ENCODE data around the gene ATG7. TPM values are rescaled to one million over a fixed set of nuclear protein-coding genes. Genes with fewer than 3 reads are reported as not detected.
"Not testable (repeated sequence)": the region's sequence is repeated elsewhere in the genome, so short reads cannot be mapped to it uniquely, and the experiment has no call there.

The ATG7 gene
- total RNA-seq, 2 experiments from 2014 or later = 29.5 to 34.2 TPM

DNA sequence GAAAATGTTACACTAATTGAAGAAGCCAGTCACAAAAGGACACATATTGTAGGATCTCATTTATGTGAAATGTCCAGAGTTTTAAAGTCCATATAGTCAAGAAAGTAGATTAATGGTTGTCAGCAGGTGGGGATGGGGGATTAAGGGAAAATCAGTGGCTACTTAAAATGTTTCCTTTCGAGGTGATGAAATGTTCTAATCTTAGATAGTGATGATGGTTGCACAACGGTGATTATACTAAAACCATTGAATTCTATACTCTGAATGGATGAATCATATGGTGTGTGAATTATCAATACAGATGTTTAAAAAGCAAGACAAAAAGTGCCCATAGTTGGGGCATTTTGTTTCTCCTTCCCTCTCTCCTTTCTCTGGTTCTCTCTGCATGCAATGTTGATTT lies 164.6 kb downstream of the ATG7 start:
- ChIA-PET CTCF (no interaction called here), POLR2A (no interaction called here)
- Mint-ChIP-seq H3K36me3 (ENCODE audit: low read depth) (no peaks in the 10 kb centered on the region), H3K27ac (no peak overlapping the region), H3K27me3 (no peaks in the 10 kb centered on the region), H3K4me1 (peaks cover 4% of the 10 kb centered on the region), H3K9me3 (no peaks in the 10 kb centered on the region), H3K4me3 (no peak overlapping the region)
- no peak for DNase-seq

DNA sequence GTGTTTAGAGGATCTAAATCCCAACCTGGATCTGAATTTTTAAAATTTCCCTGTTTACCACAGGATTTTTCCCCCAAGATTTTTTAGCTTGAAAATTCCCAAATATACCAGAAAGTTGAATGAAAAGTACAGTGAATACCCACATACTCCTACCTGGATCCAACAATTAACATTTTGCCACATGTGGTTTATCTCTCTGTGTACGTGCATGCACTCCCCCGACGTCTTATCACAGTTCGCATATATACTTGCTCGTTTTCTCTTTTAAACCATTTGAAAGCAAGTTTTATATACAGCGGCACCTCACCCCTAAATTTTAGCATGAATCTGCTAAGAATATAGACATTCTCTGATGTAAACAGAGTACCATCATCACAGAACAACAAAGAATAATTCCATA lies 165.3 kb downstream of the ATG7 start:
- H3K9me3 Mint-ChIP-seq = no peaks in the 10 kb centered on the region
- H3K4me1 Mint-ChIP-seq = peaks cover 4% of the 10 kb centered on the region
- CTCF ChIA-PET = no interaction called here
- no peaks in the 10 kb centered on the region for H3K27me3 Mint-ChIP-seq
- no peaks in the 10 kb centered on the region for H3K36me3 Mint-ChIP-seq (ENCODE audit: low read depth)
- H3K27ac Mint-ChIP-seq = no peak overlapping the region
- no peak overlapping the region for H3K4me3 Mint-ChIP-seq
- no peak for DNase-seq
- POLR2A ChIA-PET = no interaction called here

DNA sequence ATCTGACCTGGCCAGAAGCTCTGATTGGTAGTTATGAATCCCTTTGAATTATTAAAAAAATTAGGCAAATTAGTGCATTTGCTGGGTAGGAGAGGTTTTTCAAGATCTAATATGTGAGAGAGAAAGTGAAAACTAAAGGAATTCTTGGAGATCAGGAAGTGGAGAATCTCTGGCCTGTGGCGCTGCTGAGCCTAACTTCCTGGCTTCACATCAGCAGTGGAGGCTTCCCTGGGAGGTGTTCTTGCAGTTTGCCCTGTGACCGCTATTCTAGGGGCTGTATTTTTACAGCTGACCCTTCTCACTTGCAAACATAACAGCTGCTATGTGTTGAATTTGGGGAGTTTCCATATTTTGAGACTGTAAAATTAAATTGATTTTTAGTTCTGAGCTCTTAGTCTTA lies 166.4 kb downstream of the ATG7 start:
- ChIA-PET CTCF (interaction anchor here (0.7 kb wide), 1 partner anchor 826 kb away, joined by 5 read pairs; no protein-coding TSS in a partner anchor), POLR2A (no interaction called here)
- Mint-ChIP-seq H3K27me3 (no peaks in the 10 kb centered on the region), H3K9me3 (no peaks in the 10 kb centered on the region), H3K4me3 (no peak overlapping the region), H3K36me3 (ENCODE audit: low read depth) (no peaks in the 10 kb centered on the region), H3K27ac (no peak overlapping the region), H3K4me1 (peaks cover 4% of the 10 kb centered on the region)
- no peak for DNase-seq

GRCh38 chr3:11441346-11441745 lies 169.1 kb downstream of the ATG7 start:
- H3K36me3 Mint-ChIP-seq (ENCODE audit: low read depth); H3K4me1 Mint-ChIP-seq; H3K27ac Mint-ChIP-seq; POLR2A ChIA-PET; CTCF ChIA-PET; H3K9me3 Mint-ChIP-seq; DNase-seq; H3K27me3 Mint-ChIP-seq; H3K4me3 Mint-ChIP-seq: not testable (repeated sequence)

DNA sequence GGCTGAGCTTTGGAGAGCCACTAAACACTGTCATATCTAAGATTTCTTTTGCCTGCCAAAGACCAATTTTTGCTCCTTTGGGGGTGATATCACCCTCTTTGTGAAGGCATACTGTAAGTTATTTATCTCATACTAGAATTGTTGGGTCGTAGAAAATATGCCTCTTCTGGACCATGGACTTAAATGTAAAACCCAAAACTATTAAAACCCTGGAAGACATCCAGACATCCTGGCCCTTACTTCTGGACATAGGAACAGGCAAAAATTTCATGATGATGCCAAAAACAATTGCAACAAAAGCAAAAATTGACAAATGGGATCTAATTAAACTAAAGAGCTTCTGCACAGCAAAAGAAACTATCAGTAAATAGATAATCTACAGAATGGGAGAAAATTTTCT lies 172.2 kb downstream of the ATG7 start:
- Mint-ChIP-seq H3K9me3 (no peaks in the 10 kb centered on the region), H3K27ac (no peak overlapping the region), H3K4me3 (no peak overlapping the region), H3K4me1 (no peaks in the 10 kb centered on the region), H3K36me3 (ENCODE audit: low read depth) (peaks cover 2% of the 10 kb centered on the region), H3K27me3 (no peaks in the 10 kb centered on the region)
- POLR2A ChIA-PET = no interaction called here
- no peak for DNase-seq
- CTCF ChIA-PET = no interaction called here

DNA sequence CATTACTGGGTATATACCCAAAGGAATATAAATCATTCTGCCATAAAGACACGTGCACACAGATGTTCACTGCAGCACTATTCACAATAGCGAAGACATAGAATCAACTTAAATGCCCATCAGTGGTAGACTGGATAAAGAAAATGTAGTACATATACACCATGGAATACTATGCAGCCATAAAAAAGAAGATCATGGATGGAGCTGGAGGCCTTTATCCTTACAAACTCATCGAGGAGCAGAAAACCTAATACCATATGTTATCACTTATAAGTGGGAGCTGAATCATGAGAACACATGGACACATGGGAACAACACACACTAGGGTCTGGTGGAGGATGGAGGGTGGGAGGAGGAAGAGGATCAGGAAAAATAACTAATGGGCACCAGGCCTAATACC lies 173.0 kb downstream of the ATG7 start:
- CTCF ChIA-PET = interaction anchor here (0.6 kb wide), 1 partner anchor 48 kb away, joined by 3 read pairs; no protein-coding TSS in a partner anchor
- H3K4me1 Mint-ChIP-seq; H3K36me3 Mint-ChIP-seq (ENCODE audit: low read depth); H3K27me3 Mint-ChIP-seq; H3K4me3 Mint-ChIP-seq; H3K27ac Mint-ChIP-seq; DNase-seq; H3K9me3 Mint-ChIP-seq; POLR2A ChIA-PET: not testable (repeated sequence)

DNA sequence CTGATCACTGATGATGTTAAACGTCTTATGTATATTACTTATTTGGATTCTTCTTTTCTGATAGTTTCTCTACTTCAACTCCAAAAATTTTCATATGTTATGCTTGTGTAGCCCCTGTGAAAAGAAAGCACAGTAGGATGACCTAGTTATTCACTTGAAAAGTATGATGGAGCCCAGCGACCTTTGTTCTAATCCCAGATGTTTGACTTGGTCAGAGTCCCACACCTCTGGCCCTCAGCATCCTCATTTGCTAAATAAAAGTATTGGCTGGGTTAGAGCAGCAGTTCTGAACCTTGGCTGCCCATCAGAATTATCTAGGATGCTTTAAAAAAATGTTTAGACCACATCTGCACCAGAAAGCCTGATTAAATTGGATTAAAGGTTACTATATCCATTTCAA lies 173.7 kb downstream of the ATG7 start:
- DNase-seq = no peak
- Mint-ChIP-seq H3K4me3 (no peak overlapping the region), H3K36me3 (ENCODE audit: low read depth) (peaks cover 2% of the 10 kb centered on the region), H3K27me3 (no peaks in the 10 kb centered on the region), H3K9me3 (no peaks in the 10 kb centered on the region), H3K27ac (no peak overlapping the region), H3K4me1 (no peaks in the 10 kb centered on the region)
- CTCF ChIA-PET = interaction anchor here (0.6 kb wide), 1 partner anchor 49 kb away, joined by 3 read pairs; no protein-coding TSS in a partner anchor
- POLR2A ChIA-PET = no interaction called here

GRCh38 chr3:11447584-11448200 lies 175.5 kb downstream of the ATG7 start:
- ChIA-PET CTCF (interaction anchor here (0.9 kb wide), 1 partner anchor 124 kb away, joined by 5 read pairs; no protein-coding TSS in a partner anchor), POLR2A (no interaction called here)
- no peaks in the 10 kb centered on the region for H3K9me3 Mint-ChIP-seq
- no peak overlapping the region for H3K27ac Mint-ChIP-seq
- H3K36me3 Mint-ChIP-seq (ENCODE audit: low read depth) = peaks cover 2% of the 10 kb centered on the region
- H3K4me1 Mint-ChIP-seq = no peaks in the 10 kb centered on the region
- no peaks in the 10 kb centered on the region for H3K27me3 Mint-ChIP-seq
- DNase-seq = no peak
- no peak overlapping the region for H3K4me3 Mint-ChIP-seq

GRCh38 chr3:11450015-11450414 lies 177.8 kb downstream of the ATG7 start:
- H3K27ac Mint-ChIP-seq = no peak overlapping the region
- ChIA-PET POLR2A (no interaction called here), CTCF (no interaction called here)
- no peaks in the 10 kb centered on the region for H3K9me3 Mint-ChIP-seq
- no peak for DNase-seq
- H3K36me3 Mint-ChIP-seq (ENCODE audit: low read depth) = peaks cover 2% of the 10 kb centered on the region
- no peaks in the 10 kb centered on the region for H3K27me3 Mint-ChIP-seq
- no peaks in the 10 kb centered on the region for H3K4me1 Mint-ChIP-seq
- no peak overlapping the region for H3K4me3 Mint-ChIP-seq

DNA sequence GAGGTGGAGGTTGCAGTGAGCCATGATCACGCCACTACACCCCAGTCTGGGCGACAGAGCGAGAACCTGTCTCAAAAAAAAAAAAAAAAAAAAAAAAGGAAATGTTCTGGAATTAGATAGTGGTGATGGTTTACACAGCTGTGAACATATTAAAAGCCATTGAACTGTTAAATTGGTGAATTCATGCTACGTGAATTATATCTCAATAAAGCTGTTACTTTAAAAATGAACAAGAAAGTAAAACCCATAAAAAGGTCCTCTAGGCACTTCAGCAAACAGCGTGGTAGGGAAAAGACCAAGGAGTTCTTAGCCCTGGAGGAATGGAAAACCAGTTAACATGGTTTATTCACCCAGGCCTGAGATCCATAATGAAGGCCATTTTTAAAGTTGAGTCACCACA lies 180.1 kb downstream of the ATG7 start:
- Mint-ChIP-seq H3K4me3 (no peak overlapping the region), H3K36me3 (ENCODE audit: low read depth) (no peaks in the 10 kb centered on the region), H3K27ac (no peak overlapping the region), H3K27me3 (no peaks in the 10 kb centered on the region), H3K4me1 (no peaks in the 10 kb centered on the region), H3K9me3 (no peaks in the 10 kb centered on the region)
- ChIA-PET POLR2A (no interaction called here), CTCF (interaction anchor here (0.6 kb wide), 1 partner anchor 238 kb away, joined by 3 read pairs; no protein-coding TSS in a partner anchor)
- no peak for DNase-seq

- no peak for DNase-seq
- Mint-ChIP-seq H3K27ac (no peak overlapping the region), H3K4me1 (no peaks in the 10 kb centered on the region), H3K9me3 (no peaks in the 10 kb centered on the region), H3K27me3 (no peaks in the 10 kb centered on the region), H3K4me3 (no peak overlapping the region), H3K36me3 (ENCODE audit: low read depth) (no peaks in the 10 kb centered on the region)
- CTCF ChIA-PET = interaction anchor here (1.2 kb wide), 1 partner anchor 15 kb away, joined by 3 read pairs; no protein-coding TSS in a partner anchor
- POLR2A ChIA-PET = no interaction called here
Measured at GRCh38 chr3:11452885-11453847, 181.0 kb downstream of the ATG7 start.

DNA sequence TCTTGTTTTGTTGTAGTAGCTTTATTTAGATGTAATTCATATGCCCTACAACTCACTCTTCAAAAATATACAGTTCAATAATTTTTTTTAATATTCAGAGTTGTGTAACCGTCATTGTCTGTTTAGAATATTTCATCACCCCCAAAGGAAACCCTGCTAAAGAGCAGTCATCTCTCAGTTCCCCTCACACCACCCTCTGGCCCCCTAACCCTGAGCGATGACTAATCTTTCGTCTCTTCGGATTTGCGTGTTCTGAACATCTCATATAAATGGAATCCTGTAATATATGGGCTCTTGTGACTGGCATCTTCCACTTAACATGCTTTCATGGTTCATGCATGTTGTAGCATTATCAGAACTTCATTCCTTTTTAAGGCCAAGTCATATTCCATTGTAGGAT lies 183.8 kb downstream of the ATG7 start:
- ChIA-PET CTCF (no interaction called here), POLR2A (no interaction called here)
- no peak for DNase-seq
- Mint-ChIP-seq H3K4me3 (no peak overlapping the region), H3K36me3 (ENCODE audit: low read depth) (no peaks in the 10 kb centered on the region), H3K27me3 (no peaks in the 10 kb centered on the region), H3K27ac (no peak overlapping the region), H3K9me3 (no peaks in the 10 kb centered on the region), H3K4me1 (no peaks in the 10 kb centered on the region)

- H3K27ac Mint-ChIP-seq = no peak overlapping the region
- ChIA-PET CTCF (interaction anchor here (0.6 to 1.3 kb wide), 2 partner anchors 53 to 97 kb away, joined by 3 to 7 read pairs; no protein-coding TSS in a partner anchor), POLR2A (no interaction called here)
- no peak overlapping the region for H3K4me3 Mint-ChIP-seq
- DNase-seq = no peak
- H3K27me3 Mint-ChIP-seq = no peaks in the 10 kb centered on the region
- no peaks in the 10 kb centered on the region for H3K9me3 Mint-ChIP-seq
- no peaks in the 10 kb centered on the region for H3K36me3 Mint-ChIP-seq (ENCODE audit: low read depth)
- no peaks in the 10 kb centered on the region for H3K4me1 Mint-ChIP-seq
Measured at GRCh38 chr3:11457135-11457534, 184.9 kb downstream of the ATG7 start.
